GM19438 (cell line): ENCODE measurements around the gene GMEB2.
"Not testable (repeated sequence)": the region's sequence is repeated elsewhere in the genome, so short reads cannot be mapped to it uniquely, and the experiment has no call there.

Source experiments
- ATAC-seq: cut with Tn5 transposase; IDR thresholded peaks from one replicate; pipeline ENCODE4 v1.9.1; 2021; ENCODE audit warnings: low read depth; ENCODE audit not compliant: unreplicated experiment

The GMEB2 gene

GRCh38 chr20:63574156-63574828 lies 52.6 kb downstream of the GMEB2 start, which contains the start of gene HELZ2:
Gene HELZ2 (minus strand): TSS chr20:63574239. CDS start chr20:63572385, 1,854 bp downstream.
- no peak for ATAC-seq

- no peak for ATAC-seq
Observed at GRCh38 chr20:63573647-63574131, 53.2 kb downstream of the GMEB2 start.

GRCh38 chr20:63572788-63573646 lies 53.9 kb downstream of the GMEB2 start:
- ATAC-seq = no peak

- ATAC-seq = no peak
Observed at GRCh38 chr20:63572071-63572787, 54.7 kb downstream of the GMEB2 start.

- not testable (repeated sequence) for ATAC-seq
Observed at GRCh38 chr20:63571087-63571478, 55.8 kb downstream of the GMEB2 start.

GRCh38 chr20:63570281-63571086 lies 56.4 kb downstream of the GMEB2 start:
- ATAC-seq = no peak

- ATAC-seq = no peak
Observed at GRCh38 chr20:63568986-63569949, 57.6 kb downstream of the GMEB2 start.

GRCh38 chr20:63568170-63568981 lies 58.5 kb downstream of the GMEB2 start:
- ATAC-seq = peak; percentile 33

GRCh38 chr20:63567386-63568169 lies 59.3 kb downstream of the GMEB2 start:
- ATAC-seq = peak; percentile 74

GRCh38 chr20:63567136-63567385 lies 59.8 kb downstream of the GMEB2 start:
- ATAC-seq = no peak

- ATAC-seq = no peak
Observed at GRCh38 chr20:63566395-63567135, 60.3 kb downstream of the GMEB2 start.

- ATAC-seq = no peak
Observed at GRCh38 chr20:63565699-63566335, 61.1 kb downstream of the GMEB2 start.

GRCh38 chr20:63565021-63565698 lies 61.7 kb downstream of the GMEB2 start:
- ATAC-seq = no peak

- no peak for ATAC-seq
Observed at GRCh38 chr20:63564036-63564810, 62.7 kb downstream of the GMEB2 start.

GRCh38 chr20:63563225-63563935 lies 63.5 kb downstream of the GMEB2 start:
- ATAC-seq = no peak
